ACHN (cell line): Measurements from ENCODE around the gene AKR1C4.
"Not testable (repeated sequence)": the region's sequence is repeated elsewhere in the genome, so short reads cannot be mapped to it uniquely, and the experiment has no call there.

Experiments used
- DNase-seq: peaks from one replicate; pipeline ENCODE4 v3.0.0-alpha.2; 2015
- in situ Hi-C: cut with HindIII; loops from 2 replicates; pipeline ENCODE4 v1.10.0; 2017; ENCODE audit warnings: low sequenced_read_pairs, low pct_ligation_motif_present, low pct_unique_long_range_greater_than_20kb

The AKR1C4 gene

DNA sequence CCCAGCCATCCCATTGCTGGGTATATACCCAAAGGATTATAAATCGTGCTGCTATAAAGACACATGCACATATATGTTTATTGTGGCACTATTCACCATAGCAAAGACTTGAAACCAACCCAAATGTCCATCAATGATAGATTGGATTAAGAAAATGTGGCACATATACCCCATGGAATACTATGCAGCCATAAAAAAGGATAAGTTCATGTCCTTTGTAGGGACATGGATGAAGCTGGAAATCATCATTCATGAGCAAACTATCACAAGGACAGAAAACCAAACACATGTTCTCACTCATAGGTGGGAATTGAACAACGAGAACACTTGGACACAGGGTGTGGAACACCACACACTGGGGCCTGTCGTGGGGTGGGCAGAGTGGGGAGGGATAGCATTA, 61.1 kb downstream of the AKR1C4 start:
- in situ Hi-C loops, result not testable (repeated sequence)

DNA sequence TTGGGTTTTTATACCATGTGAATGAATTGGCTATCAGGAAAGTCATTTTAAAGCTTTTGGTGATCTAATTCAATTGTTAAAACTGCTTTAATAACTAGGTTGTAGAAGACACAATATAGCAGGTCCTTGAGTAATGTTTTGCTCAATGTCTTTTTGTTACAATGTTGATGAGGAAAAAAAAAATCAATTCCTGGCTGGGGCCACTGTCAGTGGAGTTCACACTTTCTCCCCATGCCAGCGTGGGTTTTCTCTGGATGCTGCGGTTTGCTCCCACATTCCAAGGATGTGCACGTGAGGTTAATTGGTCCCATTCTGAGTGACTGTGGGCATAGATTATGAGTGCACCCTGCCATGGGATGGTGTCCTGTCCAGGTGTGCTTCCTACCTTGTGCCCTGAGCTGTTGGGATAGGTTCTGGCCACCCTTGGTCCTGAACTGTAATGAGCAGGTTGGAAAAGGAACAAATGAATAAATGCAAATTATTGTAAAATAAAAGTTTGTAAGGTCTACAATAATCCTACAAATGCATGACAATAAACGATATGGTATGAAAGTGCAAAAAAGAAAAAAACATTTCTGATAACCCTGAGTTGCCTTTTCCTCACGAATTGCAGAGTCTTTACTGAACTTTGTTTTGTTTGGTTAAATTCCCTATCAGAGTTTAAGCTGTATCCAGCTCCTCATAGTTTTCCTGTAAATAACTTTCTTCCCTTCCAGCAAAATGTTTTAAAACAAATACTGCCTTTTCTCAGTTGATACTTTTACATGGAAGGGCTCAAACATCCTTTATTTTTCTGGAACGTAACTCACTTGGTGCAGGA, 62.7 kb downstream of the AKR1C4 start:
- in situ Hi-C loops, result no loop called here
- no peak for DNase-seq

More for the DNA sequence above, 61.1 kb downstream of the AKR1C4 start:
- DNase-seq, result not testable (repeated sequence)

DNA sequence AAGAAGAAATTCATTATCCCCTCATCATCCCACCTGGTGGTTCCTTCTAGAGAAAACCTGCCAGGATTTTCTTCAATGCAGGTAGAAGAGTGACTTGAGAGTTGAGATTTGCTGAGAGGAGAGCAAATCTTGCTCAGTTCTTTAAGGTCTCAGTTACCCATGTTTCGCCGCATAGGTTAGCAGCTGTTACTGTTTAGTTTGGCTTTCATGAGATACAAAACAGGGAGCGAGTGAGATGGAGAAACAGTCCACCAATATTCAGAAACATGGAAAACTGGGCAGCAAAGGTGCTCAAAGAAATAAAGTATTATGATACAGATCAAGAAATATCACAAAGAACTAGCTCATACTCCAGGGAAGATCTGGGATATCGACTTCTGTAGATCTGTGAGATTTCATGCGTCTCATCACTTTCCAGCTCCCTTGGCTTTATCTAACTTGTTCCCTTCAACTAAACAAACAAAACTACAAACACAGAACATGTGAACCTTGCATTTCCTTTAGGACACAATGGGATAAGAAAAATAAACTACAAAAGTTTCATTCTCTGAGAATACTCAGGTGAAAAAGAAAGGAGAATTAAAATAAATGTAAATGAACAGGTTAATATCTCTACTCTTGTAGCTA, 63.4 kb downstream of the AKR1C4 start:
- in situ Hi-C loops, result no loop called here
- no peak for DNase-seq

DNA sequence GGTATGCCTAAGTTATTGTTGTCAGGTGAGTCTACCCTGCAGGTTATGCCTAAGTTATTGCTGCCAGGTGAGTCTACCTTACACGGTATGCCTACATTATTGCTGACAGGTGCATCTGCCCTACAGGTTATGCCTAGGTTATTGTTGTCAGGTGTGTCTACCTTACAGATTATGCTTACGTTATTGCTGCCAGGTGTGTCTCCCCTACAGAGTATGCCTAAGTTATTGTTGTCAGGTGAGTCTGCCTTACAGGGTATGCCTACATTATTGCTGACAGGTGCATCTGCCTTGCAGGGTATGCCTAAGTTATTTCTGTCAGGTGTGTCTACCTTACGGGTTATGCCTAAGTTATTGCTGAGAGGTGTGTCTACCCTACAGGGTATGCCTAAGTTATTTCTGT, 64.2 kb downstream of the AKR1C4 start:
- DNase-seq, result no peak
- in situ Hi-C loops, result no loop called here

DNA sequence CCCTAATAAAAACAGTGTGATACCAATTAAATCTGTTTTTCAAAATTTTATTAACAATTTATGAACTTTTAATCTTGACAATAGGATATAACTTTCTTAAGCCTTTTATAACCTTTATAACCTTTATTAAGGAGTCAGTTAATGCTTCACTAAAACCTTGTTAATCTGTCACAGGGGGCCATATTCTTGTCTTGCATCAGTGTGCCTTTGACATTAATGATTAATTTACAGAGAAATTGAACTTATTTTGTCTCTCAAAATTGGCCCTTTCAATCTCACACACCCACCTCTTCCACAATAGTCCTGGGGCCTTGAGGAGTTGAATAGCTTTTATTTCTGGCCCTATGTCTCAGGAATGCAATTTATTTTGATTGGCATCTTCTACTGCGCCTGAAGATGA, 68.5 kb downstream of the AKR1C4 start:
- in situ Hi-C loops, result no loop called here

DNA sequence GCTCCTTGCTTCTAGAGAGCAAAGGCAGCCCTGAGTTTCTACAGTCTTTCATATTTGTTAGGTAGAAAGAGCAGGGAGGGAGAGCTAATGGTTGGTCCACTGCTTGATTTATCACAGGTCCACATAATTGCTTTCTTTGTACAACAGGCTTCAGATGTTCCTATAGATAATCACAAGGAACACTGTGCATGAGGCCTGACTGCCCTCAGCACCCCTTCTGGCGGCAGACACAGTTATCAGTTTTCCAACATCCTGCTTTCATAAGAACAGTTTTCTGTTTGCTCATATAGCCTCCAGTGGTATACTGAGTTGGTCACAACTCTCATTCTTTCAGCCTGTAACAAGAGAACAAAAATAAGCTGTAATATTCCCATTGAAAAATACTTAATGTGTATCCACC, 69.7 kb downstream of the AKR1C4 start:
- in situ Hi-C loops, result no loop called here
- no peak for DNase-seq

More for the DNA sequence above, 68.5 kb downstream of the AKR1C4 start:
- peak; percentile 10 for DNase-seq

DNA sequence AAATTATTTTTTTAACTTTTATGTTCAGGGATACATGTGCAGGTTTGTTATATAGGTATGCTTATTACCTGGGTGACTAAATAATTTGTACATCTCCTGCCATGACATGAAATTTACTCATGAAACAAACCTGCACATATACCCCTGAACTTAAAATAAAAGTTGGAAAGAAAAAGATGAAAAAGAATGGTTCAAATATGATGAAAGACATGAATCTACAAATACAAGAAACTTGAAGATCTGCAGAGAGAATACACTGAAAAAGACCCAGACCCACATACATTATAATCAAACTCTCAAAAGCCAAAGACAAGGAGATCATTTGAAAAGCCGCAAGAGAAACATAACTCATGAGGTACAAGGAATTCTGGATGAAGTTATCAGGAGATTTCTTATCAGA, 70.2 kb downstream of the AKR1C4 start:
- in situ Hi-C loops, result no loop called here
- DNase-seq, result no peak

DNA sequence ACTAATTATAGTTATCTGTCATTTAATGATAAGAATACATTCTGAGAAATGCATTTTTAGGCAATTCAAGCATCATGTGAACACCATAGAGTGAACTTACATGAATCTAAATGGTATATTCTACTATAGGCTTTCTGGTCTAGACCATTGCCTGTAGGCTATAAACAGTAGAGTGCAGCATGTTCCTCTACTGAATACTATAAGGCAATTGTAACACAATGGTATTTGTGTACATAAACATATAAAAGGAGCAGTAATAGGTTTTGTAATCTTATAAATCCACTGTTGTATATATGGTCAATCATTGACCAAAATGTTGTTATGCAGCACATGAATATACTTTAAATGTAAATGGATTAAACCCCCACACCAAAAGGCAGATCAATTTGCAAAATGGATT, 71.6 kb downstream of the AKR1C4 start:
- no peak for DNase-seq
- in situ Hi-C loops, result no loop called here
